ENCODE results near the gene GAS2. TPM values are rescaled to one million over a fixed set of nuclear protein-coding genes. Genes with fewer than 3 reads are reported as not detected.

GAS2 gene
- total RNA-seq, 2 donors from 2014 or later: 13.2 to 24.6 TPM

DNA sequence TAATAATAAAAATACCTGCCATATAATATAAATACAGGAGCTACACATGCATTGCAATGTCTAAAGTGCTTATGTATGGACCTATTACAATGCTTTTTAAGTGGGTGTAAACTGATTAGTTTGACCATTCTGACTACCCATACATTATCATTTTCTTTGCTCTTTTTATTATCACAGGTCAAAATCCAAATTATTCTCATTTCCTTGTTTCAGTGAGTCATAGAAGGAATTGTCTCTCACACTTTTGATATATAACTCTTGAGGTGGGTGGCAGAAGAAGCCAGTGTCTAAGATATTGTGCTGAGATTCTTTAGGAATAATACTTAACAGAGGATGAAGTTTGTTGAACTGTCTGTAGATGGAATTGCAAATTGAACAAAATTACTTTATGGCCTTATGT, 35.6 kb downstream of the GAS2 start:
- H3K27me3 ChIP-seq: no peaks in the 10 kb centered on the region
- H3K27ac ChIP-seq: peak overlapping the region in 3 of 4 donors; percentile 57 to 67 (median 66)
- intact Hi-C loops (cut with DNase I): no loop called here
- ATAC-seq (no peak), DNase-seq (no peak)
- H3K4me3 ChIP-seq: no peak overlapping the region
- H3K4me1 ChIP-seq: peaks cover 21% of the 10 kb centered on the region
- H3K9me3 ChIP-seq: no peaks in the 10 kb centered on the region
- no peaks in the 10 kb centered on the region for H3K36me3 ChIP-seq (replicated peaks in 1 of 2; ENCODE audit: insufficient read depth in 1 of 2, low read depth in 2 of 2)
- TF ChIP-seq, protein P1, sequence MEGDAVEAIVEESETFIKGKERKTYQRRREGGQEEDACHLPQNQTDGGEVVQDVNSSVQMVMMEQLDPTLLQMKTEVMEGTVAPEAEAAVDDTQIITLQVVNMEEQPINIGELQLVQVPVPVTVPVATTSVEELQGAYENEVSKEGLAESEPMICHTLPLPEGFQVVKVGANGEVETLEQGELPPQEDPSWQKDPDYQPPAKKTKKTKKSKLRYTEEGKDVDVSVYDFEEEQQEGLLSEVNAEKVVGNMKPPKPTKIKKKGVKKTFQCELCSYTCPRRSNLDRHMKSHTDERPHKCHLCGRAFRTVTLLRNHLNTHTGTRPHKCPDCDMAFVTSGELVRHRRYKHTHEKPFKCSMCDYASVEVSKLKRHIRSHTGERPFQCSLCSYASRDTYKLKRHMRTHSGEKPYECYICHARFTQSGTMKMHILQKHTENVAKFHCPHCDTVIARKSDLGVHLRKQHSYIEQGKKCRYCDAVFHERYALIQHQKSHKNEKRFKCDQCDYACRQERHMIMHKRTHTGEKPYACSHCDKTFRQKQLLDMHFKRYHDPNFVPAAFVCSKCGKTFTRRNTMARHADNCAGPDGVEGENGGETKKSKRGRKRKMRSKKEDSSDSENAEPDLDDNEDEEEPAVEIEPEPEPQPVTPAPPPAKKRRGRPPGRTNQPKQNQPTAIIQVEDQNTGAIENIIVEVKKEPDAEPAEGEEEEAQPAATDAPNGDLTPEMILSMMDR (IDR thresholded peaks at IDR 0.05): no peak
- no peak for TF ChIP-seq POLR2A (IDR thresholded peaks at IDR 0.05)

DNA sequence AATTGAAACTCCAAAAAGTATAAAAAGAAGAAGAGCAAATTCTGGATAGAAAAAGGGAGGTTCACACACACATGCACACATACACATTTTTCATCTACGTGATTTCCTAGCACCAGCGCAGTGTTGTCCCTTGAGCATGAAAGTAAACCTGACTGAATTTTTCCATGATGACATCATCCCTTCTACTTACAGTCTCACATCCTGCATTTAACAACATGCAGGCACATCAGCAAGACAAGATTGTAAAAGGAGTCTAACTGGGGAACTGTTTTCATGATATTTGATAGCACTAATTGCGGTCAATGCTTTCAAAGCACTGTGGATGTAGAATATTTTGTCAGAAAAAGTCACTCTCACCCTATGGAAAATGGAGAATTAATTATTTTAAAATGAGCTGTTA, 36.6 kb downstream of the GAS2 start:
- ATAC-seq: peak; percentile 99
- peak; percentile 37 to 70 (median 56) for DNase-seq
- peaks cover 28% of the 10 kb centered on the region for H3K4me1 ChIP-seq
- no peaks in the 10 kb centered on the region for H3K9me3 ChIP-seq
- TF ChIP-seq, protein P1 (IDR thresholded peaks at IDR 0.05): no peak
- peak in 2 of 3 donors; percentile 23 to 33 for TF ChIP-seq POLR2A (IDR thresholded peaks at IDR 0.05)
- H3K36me3 ChIP-seq (replicated peaks in 1 of 2; ENCODE audit: insufficient read depth in 1 of 2, low read depth in 2 of 2): no peaks in the 10 kb centered on the region
- WGBS, 2 donors: 13 to 25% methylated on average over 3 of the region's 3 CpGs
- peak overlapping the region; percentile 34 to 67 (median 62) for H3K27ac ChIP-seq
- H3K27me3 ChIP-seq: no peaks in the 10 kb centered on the region
- intact Hi-C loops (cut with DNase I): no loop called here
- no peak overlapping the region for H3K4me3 ChIP-seq

DNA sequence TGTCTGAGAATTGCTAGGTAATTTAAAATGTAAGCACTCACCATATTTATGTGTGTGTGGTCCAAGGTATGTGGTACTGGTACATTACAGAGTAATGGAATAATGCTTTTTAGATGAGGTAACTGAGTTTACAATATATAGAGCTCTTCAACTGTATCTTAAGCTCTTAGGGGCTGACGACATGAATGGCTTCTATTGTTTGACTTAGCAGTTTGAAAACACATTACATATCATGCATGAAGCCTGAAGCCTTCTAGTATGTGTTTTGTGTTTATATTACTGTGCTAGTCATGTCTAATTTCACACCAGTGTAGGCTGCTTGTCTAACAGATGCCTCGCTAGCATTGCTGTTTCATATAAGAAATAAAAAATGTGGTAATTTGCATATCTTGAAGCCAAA, 37.2 kb downstream of the GAS2 start:
- WGBS, 2 donors: 42 to 47% methylated on average over 2 of the region's 2 CpGs
- no peaks in the 10 kb centered on the region for H3K9me3 ChIP-seq
- intact Hi-C loops (cut with DNase I): no loop called here
- H3K4me3 ChIP-seq: no peak overlapping the region
- DNase-seq (no peak), ATAC-seq (peak; percentile 59)
- H3K27me3 ChIP-seq: no peaks in the 10 kb centered on the region
- TF ChIP-seq, protein P1 (IDR thresholded peaks at IDR 0.05): no peak
- no peak for TF ChIP-seq POLR2A (IDR thresholded peaks at IDR 0.05)
- no peaks in the 10 kb centered on the region for H3K36me3 ChIP-seq (replicated peaks in 1 of 2; ENCODE audit: insufficient read depth in 1 of 2, low read depth in 2 of 2)
- H3K4me1 ChIP-seq: peaks cover 28% of the 10 kb centered on the region
- peak overlapping the region in 3 of 4 donors; percentile 57 to 67 (median 66) for H3K27ac ChIP-seq

DNA sequence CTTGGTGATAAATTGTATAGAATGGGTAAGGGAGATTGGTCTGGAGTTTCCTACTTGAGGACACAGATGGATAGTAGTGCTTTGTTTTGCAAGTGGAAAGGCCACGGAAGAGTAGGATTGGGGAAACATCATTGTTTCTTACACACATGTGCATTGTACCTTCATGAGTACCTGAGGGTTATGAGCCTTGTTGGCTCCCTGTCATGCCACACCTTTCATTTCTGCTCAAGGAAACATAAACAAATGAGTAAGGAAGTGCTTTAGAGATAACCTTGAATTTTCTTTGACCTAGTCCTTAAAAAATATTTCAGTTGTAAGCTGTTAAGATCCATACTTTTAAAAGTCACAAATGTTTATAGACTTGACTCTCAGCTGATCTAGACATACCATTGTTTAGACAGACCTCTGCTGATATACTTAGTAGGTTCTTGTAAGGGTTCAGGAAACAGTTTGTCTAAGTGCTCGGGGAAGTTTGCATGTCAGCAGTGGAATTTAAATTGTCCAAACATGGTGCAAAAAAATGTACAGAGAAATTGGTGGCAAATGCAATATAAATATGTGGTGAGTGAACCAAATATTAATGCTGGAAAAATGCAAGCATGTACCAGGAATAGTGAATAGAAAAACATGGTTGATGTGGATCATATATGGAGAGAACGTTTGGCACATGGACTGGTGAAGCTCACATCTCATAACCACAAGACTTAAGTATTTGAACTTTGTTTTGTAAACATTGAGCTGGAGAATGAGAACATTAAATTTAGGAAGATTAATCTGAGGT, 40.9 kb downstream of the GAS2 start:
- Histone ChIP-seq H3K27ac (no peak overlapping the region), H3K4me1 (peaks cover 35% of the 10 kb centered on the region), H3K36me3 (replicated peaks in 1 of 2; ENCODE audit: insufficient read depth in 1 of 2, low read depth in 2 of 2) (no peaks in the 10 kb centered on the region), H3K9me3 (no peaks in the 10 kb centered on the region), H3K27me3 (no peaks in the 10 kb centered on the region), H3K4me3 (no peak overlapping the region)
- TF ChIP-seq POLR2A (IDR thresholded peaks at IDR 0.05): no peak
- TF ChIP-seq, protein P1 (IDR thresholded peaks at IDR 0.05): no peak
- 65 to 73% methylated on average over 3 of the region's 3 CpGs for WGBS, 2 donors
- intact Hi-C loops (cut with DNase I): no loop called here
- ATAC-seq (no peak), DNase-seq (peak in 2 of 4 donors; percentile 5 to 23)

All from body of pancreas (tissue), 4 donors.